Measurements from ENCODE around the gene TBC1D20.

GRCh38 chr20:472889-473292 lies 10.6 kb upstream of the TBC1D20 start:
- TF ChIP-seq CTCF (IDR thresholded peaks at IDR 0.05 in 4 of 5, conservative IDR thresholded peaks at IDR 0.05 in 1 of 5) (no peak), POLR2A (IDR thresholded peaks at IDR 0.05) (no peak)

Measured in gastrocnemius medialis (tissue), 4 donors.